Measurements from ENCODE around the gene NEK7.

DNA sequence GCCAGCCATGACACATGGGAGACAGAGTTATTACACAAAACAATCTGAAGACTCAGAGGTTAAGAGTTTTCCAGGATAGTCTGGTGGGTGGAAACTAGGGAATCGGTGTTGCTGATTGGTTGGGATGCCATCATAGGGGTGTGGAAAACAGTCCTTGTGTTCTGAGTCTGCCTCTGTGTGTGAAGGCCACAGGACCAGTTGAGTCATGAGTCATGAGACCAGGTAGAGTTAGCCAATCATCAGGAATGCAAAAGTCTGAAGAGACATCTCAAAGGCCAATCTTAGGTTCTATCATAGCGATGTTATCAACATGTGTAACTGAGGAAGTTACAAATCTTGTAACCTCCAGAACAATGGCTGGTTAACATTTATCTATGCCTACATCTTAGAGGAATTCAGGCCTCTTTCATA, 49.7 kb upstream of the NEK7 start:
- TF ChIP-seq, protein P1, sequence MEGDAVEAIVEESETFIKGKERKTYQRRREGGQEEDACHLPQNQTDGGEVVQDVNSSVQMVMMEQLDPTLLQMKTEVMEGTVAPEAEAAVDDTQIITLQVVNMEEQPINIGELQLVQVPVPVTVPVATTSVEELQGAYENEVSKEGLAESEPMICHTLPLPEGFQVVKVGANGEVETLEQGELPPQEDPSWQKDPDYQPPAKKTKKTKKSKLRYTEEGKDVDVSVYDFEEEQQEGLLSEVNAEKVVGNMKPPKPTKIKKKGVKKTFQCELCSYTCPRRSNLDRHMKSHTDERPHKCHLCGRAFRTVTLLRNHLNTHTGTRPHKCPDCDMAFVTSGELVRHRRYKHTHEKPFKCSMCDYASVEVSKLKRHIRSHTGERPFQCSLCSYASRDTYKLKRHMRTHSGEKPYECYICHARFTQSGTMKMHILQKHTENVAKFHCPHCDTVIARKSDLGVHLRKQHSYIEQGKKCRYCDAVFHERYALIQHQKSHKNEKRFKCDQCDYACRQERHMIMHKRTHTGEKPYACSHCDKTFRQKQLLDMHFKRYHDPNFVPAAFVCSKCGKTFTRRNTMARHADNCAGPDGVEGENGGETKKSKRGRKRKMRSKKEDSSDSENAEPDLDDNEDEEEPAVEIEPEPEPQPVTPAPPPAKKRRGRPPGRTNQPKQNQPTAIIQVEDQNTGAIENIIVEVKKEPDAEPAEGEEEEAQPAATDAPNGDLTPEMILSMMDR (conservative IDR thresholded peaks at IDR 0.05), result no peak
- no peak for TF ChIP-seq ZFX (IDR thresholded peaks at IDR 0.05)

Measured in C4-2B (cell line).